HEK293 (cell line): ENCODE results near the gene TCAF1.
"Not testable (repeated sequence)": the region's sequence is repeated elsewhere in the genome, so short reads cannot be mapped to it uniquely, and the experiment has no call there.

Source experiments
- CTCF ChIA-PET: fragments of 350-600 bp; formaldehyde crosslinking; extraction: SDS; loops from one replicate; lab custom pipeline; 2021; ENCODE audit warnings: antibody characterized with exemption; lab: Yijun Ruan, JAX
- POLR2A ChIA-PET: fragments of 300-600 bp; formaldehyde crosslinking; extraction: SDS; loops from one replicate; lab custom pipeline; 2020; ENCODE audit warnings: antibody characterized with exemption, inconsistent platforms; lab: Yijun Ruan, JAX
- H3K27ac ChIP-seq: fragments of 200-500 bp; sonication (Bioruptor generic); 2 replicates; pipeline ENCODE4 v1.5.1; 2014; ENCODE audit warnings: low read depth, low read length, control low read depth, inconsistent platforms; ENCODE audit errors: extremely low read depth
- H3K36me3 ChIP-seq, 2 experiments: fragments of 200-500 bp in 1 of 2; sonication (Bioruptor generic) in 1 of 2; 1 replicate in 1 of 2; 2 replicates in 1 of 2; pipeline ENCODE4 v1.5.1; 2014 to 2017; ENCODE audit warnings: inconsistent platforms in 2 of 2, low read length in 2 of 2; ENCODE audit not compliant: control insufficient read depth in 2 of 2, insufficient read depth in 1 of 2
- H3K4me1 ChIP-seq: fragments of 200-500 bp; sonication (Bioruptor generic); 2 replicates; pipeline ENCODE4 v1.5.1; 2014; ENCODE audit warnings: mild to moderate bottlenecking, low read length, inconsistent platforms; ENCODE audit not compliant: control insufficient read depth, insufficient read depth
- H3K4me3 ChIP-seq: 2 replicates; pipeline ENCODE4 v1.5.1; 2011; ENCODE audit warnings: low read depth, mild to moderate bottlenecking, control low read depth, low read length, moderate library complexity
- H3K9me3 ChIP-seq: fragments of 200-500 bp; sonication (Bioruptor generic); 2 replicates; pipeline ENCODE4 v1.5.1; 2014; ENCODE audit warnings: low read depth, low read length, inconsistent platforms; ENCODE audit not compliant: control insufficient read depth, insufficient read depth
- BCL6B ChIP-seq: fragments of 450-650 bp; formaldehyde crosslinking; IDR thresholded peaks from 2 replicates; pipeline ENCODE4 v1.5.1; 2017; ENCODE audit warnings: missing biosample characterization, missing genetic modification characterization
- HIC1 ChIP-seq: fragments of 450-650 bp; formaldehyde crosslinking; IDR thresholded peaks from 2 replicates; pipeline ENCODE4 v1.5.1; 2016; ENCODE audit warnings: missing biosample characterization, missing genetic modification characterization
- KLF8 ChIP-seq: fragments of 450-650 bp; formaldehyde crosslinking; IDR thresholded peaks from 2 replicates; pipeline ENCODE4 v1.5.1; 2016; ENCODE audit warnings: missing biosample characterization, missing genetic modification characterization
- YY2 ChIP-seq: fragments of 450-650 bp; formaldehyde crosslinking; IDR thresholded peaks from 2 replicates; pipeline ENCODE4 v1.5.1; 2016; ENCODE audit warnings: missing biosample characterization, missing genetic modification characterization
- ZBTB20 ChIP-seq: fragments of 450-650 bp; formaldehyde crosslinking; IDR thresholded peaks from 2 replicates; pipeline ENCODE4 v1.5.1; 2016; ENCODE audit warnings: missing biosample characterization, missing genetic modification characterization
- ZNF155 ChIP-seq: fragments of 450-650 bp; formaldehyde crosslinking; IDR thresholded peaks from 2 replicates; pipeline ENCODE4 v1.5.1; 2016; ENCODE audit warnings: missing biosample characterization, missing genetic modification characterization
- ZNF350 ChIP-seq: fragments of 450-650 bp; formaldehyde crosslinking; IDR thresholded peaks from 2 replicates; pipeline ENCODE4 v1.5.0; 2017; ENCODE audit warnings: missing biosample characterization, mild to moderate bottlenecking, missing genetic modification characterization
- ZNF366 ChIP-seq: fragments of 450-650 bp; formaldehyde crosslinking; conservative IDR thresholded peaks from 2 replicates; pipeline ENCODE4 v1.5.1; 2016; ENCODE audit warnings: missing biosample characterization, missing genetic modification characterization
- ZNF660 ChIP-seq: fragments of 450-650 bp; IDR thresholded peaks from 2 replicates; pipeline ENCODE4 v1.5.1; 2018; ENCODE audit warnings: missing biosample characterization, mild to moderate bottlenecking, missing genetic modification characterization
- ZNF837 ChIP-seq: fragments of 450-650 bp; formaldehyde crosslinking; IDR thresholded peaks from 2 replicates; pipeline ENCODE4 v1.5.1; 2016; ENCODE audit warnings: missing biosample characterization, missing genetic modification characterization
- ZXDB ChIP-seq: fragments of 450-650 bp; formaldehyde crosslinking; IDR thresholded peaks from 2 replicates; pipeline ENCODE4 v1.5.1; 2016; ENCODE audit warnings: missing biosample characterization, missing genetic modification characterization
- TF ChIP-seq, protein P1 (sequence below): fragments of 450-650 bp; formaldehyde crosslinking; IDR thresholded peaks from 2 replicates; pipeline ENCODE4 v1.5.1; 2016; ENCODE audit warnings: missing biosample characterization, missing genetic modification characterization
- TF ChIP-seq, protein P2 (sequence below): fragments of 450-650 bp; formaldehyde crosslinking; IDR thresholded peaks from 2 replicates; pipeline ENCODE4 v1.5.1; 2016; ENCODE audit warnings: missing biosample characterization, missing genetic modification characterization, borderline replicate concordance
- TF ChIP-seq, protein P3 (sequence below): fragments of 450-650 bp; formaldehyde crosslinking; IDR thresholded peaks from 2 replicates; pipeline ENCODE4 v1.5.1; 2016; ENCODE audit warnings: missing biosample characterization, missing genetic modification characterization, low read depth

Gene TCAF1

DNA sequence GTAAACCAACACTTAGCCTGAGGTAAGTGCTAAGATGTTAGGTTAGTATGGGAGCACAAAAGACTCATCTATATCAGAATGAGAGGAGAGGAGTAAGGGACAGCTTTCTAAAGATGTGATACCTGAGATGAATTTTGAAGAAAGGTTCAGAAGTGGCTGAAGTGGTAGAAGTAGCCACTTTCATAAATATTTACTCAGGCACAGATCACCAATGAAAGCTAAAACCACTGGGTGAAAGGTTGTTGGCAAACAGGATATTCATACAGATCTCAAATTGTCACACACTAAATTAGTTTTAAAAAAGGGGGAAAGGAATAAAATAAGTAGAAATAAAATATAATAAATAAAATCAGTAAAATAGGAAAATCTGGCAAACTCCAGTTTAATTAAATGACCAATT lies 30.4 kb downstream of the TCAF1 start:
- H3K4me3 ChIP-seq, H3K9me3 ChIP-seq, H3K27ac ChIP-seq, POLR2A ChIA-PET, H3K4me1 ChIP-seq, CTCF ChIA-PET: not testable (repeated sequence)
- H3K36me3 ChIP-seq, result peaks cover 0 to 20% of the 10 kb centered on the region in 2 experiments; a peak in 1 of 3 replicates

DNA sequence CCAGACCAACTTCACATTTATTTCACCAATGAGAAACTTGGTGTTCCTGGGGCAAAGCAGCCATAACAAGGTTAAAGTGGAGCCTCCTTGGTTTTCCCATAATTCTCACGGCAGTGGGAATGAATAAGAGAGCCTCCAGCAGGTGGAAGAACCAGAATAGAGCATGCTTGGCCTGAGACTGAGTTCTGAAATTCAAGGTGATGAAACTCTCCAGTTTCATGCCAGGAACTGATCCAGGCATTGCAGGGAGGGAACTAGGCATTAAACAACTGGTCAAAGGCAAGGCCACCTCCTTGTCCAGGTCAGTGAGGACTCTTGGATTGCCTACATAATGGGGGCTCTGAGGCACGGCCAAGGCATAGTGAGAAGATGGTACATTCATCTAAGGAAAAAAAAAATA lies 44.0 kb downstream of the TCAF1 start:
- H3K4me1 ChIP-seq, CTCF ChIA-PET, H3K27ac ChIP-seq, H3K36me3 ChIP-seq, H3K9me3 ChIP-seq, POLR2A ChIA-PET, H3K4me3 ChIP-seq: not testable (repeated sequence)

DNA sequence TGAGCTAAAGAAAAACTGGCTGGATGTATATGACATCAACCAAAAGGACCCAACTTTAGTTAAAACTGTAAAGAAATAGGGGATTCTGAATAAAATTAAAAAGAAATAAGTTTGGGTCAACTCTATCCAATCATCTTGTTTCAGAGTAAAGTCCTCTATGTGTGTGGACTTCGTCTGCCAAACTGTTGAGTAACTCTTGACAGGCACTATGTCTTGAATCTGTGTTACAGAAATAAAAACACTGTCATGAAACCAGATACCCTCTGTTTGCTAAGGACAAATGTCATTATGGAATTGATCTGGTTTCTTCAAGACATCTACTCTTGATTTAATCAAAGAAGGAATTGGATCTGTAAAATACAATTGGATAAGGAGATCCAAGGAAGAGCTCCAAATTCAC lies 46.5 kb downstream of the TCAF1 start:
- H3K4me1 ChIP-seq, H3K36me3 ChIP-seq, POLR2A ChIA-PET, H3K27ac ChIP-seq, CTCF ChIA-PET, H3K4me3 ChIP-seq, H3K9me3 ChIP-seq: not testable (repeated sequence)

- Histone ChIP-seq H3K4me3 (no peak overlapping the region), H3K9me3 (no peaks in the 10 kb centered on the region), H3K4me1 (no peaks in the 10 kb centered on the region), H3K36me3 (peaks cover 0 to 5% of the 10 kb centered on the region in 2 experiments; a peak in 1 of 3 replicates), H3K27ac (no peak overlapping the region)
- POLR2A ChIA-PET, result no interaction called here
- CTCF ChIA-PET, result interaction anchor here (0.6 kb wide), 1 partner anchor 425 kb away, joined by 5 read pairs; no protein-coding TSS in a partner anchor
- TF ChIP-seq ZNF837 (no peak), ZNF366 (tag by site-specific recombination) (no peak), ZNF660 (tag by site-specific recombination) (no peak), ZNF350 (no peak), YY2 (no peak), HIC1 (tag by site-specific recombination) (no peak), ZXDB (tag by site-specific recombination) (no peak), ZNF155 (tag by site-specific recombination) (no peak), BCL6B (no peak), KLF8 (tag by site-specific recombination) (no peak), ZBTB20 (tag by site-specific recombination) (no peak)
- TF ChIP-seq, protein P1, sequence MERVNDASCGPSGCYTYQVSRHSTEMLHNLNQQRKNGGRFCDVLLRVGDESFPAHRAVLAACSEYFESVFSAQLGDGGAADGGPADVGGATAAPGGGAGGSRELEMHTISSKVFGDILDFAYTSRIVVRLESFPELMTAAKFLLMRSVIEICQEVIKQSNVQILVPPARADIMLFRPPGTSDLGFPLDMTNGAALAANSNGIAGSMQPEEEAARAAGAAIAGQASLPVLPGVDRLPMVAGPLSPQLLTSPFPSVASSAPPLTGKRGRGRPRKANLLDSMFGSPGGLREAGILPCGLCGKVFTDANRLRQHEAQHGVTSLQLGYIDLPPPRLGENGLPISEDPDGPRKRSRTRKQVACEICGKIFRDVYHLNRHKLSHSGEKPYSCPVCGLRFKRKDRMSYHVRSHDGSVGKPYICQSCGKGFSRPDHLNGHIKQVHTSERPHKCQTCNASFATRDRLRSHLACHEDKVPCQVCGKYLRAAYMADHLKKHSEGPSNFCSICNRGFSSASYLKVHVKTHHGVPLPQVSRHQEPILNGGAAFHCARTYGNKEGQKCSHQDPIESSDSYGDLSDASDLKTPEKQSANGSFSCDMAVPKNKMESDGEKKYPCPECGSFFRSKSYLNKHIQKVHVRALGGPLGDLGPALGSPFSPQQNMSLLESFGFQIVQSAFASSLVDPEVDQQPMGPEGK, result no peak
- TF ChIP-seq, protein P2, sequence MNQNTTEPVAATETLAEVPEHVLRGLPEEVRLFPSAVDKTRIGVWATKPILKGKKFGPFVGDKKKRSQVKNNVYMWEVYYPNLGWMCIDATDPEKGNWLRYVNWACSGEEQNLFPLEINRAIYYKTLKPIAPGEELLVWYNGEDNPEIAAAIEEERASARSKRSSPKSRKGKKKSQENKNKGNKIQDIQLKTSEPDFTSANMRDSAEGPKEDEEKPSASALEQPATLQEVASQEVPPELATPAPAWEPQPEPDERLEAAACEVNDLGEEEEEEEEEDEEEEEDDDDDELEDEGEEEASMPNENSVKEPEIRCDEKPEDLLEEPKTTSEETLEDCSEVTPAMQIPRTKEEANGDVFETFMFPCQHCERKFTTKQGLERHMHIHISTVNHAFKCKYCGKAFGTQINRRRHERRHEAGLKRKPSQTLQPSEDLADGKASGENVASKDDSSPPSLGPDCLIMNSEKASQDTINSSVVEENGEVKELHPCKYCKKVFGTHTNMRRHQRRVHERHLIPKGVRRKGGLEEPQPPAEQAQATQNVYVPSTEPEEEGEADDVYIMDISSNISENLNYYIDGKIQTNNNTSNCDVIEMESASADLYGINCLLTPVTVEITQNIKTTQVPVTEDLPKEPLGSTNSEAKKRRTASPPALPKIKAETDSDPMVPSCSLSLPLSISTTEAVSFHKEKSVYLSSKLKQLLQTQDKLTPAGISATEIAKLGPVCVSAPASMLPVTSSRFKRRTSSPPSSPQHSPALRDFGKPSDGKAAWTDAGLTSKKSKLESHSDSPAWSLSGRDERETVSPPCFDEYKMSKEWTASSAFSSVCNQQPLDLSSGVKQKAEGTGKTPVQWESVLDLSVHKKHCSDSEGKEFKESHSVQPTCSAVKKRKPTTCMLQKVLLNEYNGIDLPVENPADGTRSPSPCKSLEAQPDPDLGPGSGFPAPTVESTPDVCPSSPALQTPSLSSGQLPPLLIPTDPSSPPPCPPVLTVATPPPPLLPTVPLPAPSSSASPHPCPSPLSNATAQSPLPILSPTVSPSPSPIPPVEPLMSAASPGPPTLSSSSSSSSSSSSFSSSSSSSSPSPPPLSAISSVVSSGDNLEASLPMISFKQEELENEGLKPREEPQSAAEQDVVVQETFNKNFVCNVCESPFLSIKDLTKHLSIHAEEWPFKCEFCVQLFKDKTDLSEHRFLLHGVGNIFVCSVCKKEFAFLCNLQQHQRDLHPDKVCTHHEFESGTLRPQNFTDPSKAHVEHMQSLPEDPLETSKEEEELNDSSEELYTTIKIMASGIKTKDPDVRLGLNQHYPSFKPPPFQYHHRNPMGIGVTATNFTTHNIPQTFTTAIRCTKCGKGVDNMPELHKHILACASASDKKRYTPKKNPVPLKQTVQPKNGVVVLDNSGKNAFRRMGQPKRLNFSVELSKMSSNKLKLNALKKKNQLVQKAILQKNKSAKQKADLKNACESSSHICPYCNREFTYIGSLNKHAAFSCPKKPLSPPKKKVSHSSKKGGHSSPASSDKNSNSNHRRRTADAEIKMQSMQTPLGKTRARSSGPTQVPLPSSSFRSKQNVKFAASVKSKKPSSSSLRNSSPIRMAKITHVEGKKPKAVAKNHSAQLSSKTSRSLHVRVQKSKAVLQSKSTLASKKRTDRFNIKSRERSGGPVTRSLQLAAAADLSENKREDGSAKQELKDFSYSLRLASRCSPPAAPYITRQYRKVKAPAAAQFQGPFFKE (tag by site-specific recombination), result no peak
- TF ChIP-seq, protein P3, sequence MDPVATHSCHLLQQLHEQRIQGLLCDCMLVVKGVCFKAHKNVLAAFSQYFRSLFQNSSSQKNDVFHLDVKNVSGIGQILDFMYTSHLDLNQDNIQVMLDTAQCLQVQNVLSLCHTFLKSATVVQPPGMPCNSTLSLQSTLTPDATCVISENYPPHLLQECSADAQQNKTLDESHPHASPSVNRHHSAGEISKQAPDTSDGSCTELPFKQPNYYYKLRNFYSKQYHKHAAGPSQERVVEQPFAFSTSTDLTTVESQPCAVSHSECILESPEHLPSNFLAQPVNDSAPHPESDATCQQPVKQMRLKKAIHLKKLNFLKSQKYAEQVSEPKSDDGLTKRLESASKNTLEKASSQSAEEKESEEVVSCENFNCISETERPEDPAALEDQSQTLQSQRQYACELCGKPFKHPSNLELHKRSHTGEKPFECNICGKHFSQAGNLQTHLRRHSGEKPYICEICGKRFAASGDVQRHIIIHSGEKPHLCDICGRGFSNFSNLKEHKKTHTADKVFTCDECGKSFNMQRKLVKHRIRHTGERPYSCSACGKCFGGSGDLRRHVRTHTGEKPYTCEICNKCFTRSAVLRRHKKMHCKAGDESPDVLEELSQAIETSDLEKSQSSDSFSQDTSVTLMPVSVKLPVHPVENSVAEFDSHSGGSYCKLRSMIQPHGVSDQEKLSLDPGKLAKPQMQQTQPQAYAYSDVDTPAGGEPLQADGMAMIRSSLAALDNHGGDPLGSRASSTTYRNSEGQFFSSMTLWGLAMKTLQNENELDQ, result no peak
Measured at GRCh38 chr7:143850682-143851081, 51.3 kb downstream of the TCAF1 start.
